SK-N-SH (cell line): Measurements from ENCODE around the gene TBL3. TPM values are rescaled to one million over a fixed set of nuclear protein-coding genes. Genes with fewer than 3 reads are reported as not detected.

Source experiments
- CTCF ChIA-PET: fragments of 300-600, 350-600 bp; formaldehyde crosslinking; extraction: SDS; loops from one replicate; lab custom pipeline; 2021; lab: Yijun Ruan, JAX
- POLR2A ChIA-PET: fragments of 350-600 bp; sonication (Branson Sonifier 250); formaldehyde crosslinking; extraction: SDS; loops from one replicate; lab custom pipeline; 2020; ENCODE audit warnings: antibody characterized with exemption, inconsistent platforms; lab: Yijun Ruan, JAX
- DNase-seq: peaks from one replicate; pipeline ENCODE4 v3.0.0; 2012
- H2AFZ ChIP-seq: fragments of 200-600 bp; sonication (generic); 2 replicates; pipeline ENCODE4 v1.8.1; 2016; ENCODE audit warnings: antibody characterized with exemption, mild to moderate bottlenecking, low read depth
- H3F3A ChIP-seq: fragments of 200-600 bp; sonication (generic); replicated peaks from 2 replicates; pipeline ENCODE3; 2016; ENCODE audit warnings: antibody characterized with exemption, mild to moderate bottlenecking; ENCODE audit not compliant: insufficient read depth
- H3K27ac ChIP-seq, 2 experiments: fragments of 200-500 bp in 1 of 2; fragments of 200-600 bp in 1 of 2; sonication (Bioruptor generic) in 1 of 2; sonication (generic), shearing (Covaris generic) in 1 of 2; 2 replicates each; pipeline versions ENCODE4 v1.5.1 to v1.6.1; 2014 to 2016; ENCODE audit warnings: low read depth in 2 of 2, inconsistent platforms in 1 of 2, low read length in 1 of 2, mild to moderate bottlenecking in 1 of 2, mixed read lengths in 1 of 2
- H3K27me3 ChIP-seq: fragments of 200-600 bp; sonication (generic), shearing (Covaris generic); 2 replicates; pipeline ENCODE4 v1.6.1; 2016; ENCODE audit warnings: mixed run types; ENCODE audit not compliant: insufficient read depth
- H3K36me3 ChIP-seq, 2 experiments: fragments of 200-500 bp in 1 of 2; fragments of 200-600 bp in 1 of 2; sonication (Bioruptor generic) in 1 of 2; sonication (generic) in 1 of 2; replicated peaks in 1 of 2; 2 replicates each; pipeline versions ENCODE3 to v1.5.1; 2014 to 2016; ENCODE audit warnings: low read length in 1 of 2, mild to moderate bottlenecking in 1 of 2; ENCODE audit not compliant: insufficient read depth in 2 of 2, control insufficient read depth in 1 of 2
- H3K4me1 ChIP-seq, 2 experiments: fragments of 200-500 bp in 1 of 2; fragments of 200-600 bp in 1 of 2; sonication (Bioruptor generic) in 1 of 2; sonication (generic), shearing (Covaris generic) in 1 of 2; 2 replicates each; pipeline versions ENCODE4 v1.5.1 to v1.6.1; 2014 to 2016; ENCODE audit warnings: low read depth in 1 of 2, low read length in 1 of 2, mixed run types in 1 of 2; ENCODE audit not compliant: insufficient read depth in 2 of 2, control insufficient read depth in 1 of 2
- H3K4me2 ChIP-seq: fragments of 200-600 bp; sonication (generic), shearing (Covaris generic); 2 replicates; pipeline ENCODE4 v1.6.1; 2017; ENCODE audit warnings: mixed run types
- H3K4me3 ChIP-seq, 2 experiments: fragments of 200-500 bp in 1 of 2; fragments of 200-600 bp in 1 of 2; sonication (Bioruptor generic) in 1 of 2; sonication (generic), shearing (Covaris generic) in 1 of 2; 2 replicates each; pipeline versions ENCODE4 v1.5.1 to v1.8.1; 2014 to 2016; ENCODE audit warnings: low read depth in 2 of 2, inconsistent platforms in 1 of 2, low read length in 1 of 2, mild to moderate bottlenecking in 1 of 2, mixed read lengths in 1 of 2, moderate library complexity in 1 of 2
- H3K79me2 ChIP-seq: fragments of 200-600 bp; sonication (generic); 2 replicates; pipeline ENCODE4 v1.8.1; 2017; ENCODE audit warnings: mild to moderate bottlenecking; ENCODE audit not compliant: insufficient read depth
- H3K9ac ChIP-seq: fragments of 200-600 bp; sonication (generic); 2 replicates; pipeline ENCODE4 v1.6.1; 2017; ENCODE audit warnings: mixed run types
- H3K9me2 ChIP-seq: fragments of 200-600 bp; sonication (generic); 2 replicates; pipeline ENCODE4 v1.6.1; 2017; ENCODE audit warnings: mixed run types
- H3K9me3 ChIP-seq: fragments of 200-600 bp; sonication (generic); 2 replicates; pipeline ENCODE4 v1.6.1; 2017; ENCODE audit warnings: mixed run types, mild to moderate bottlenecking, moderate library complexity
- H4K20me1 ChIP-seq: fragments of 200-600 bp; sonication (generic); 2 replicates; pipeline ENCODE4 v1.6.1; 2017; ENCODE audit warnings: mild to moderate bottlenecking, mixed run types; ENCODE audit not compliant: insufficient read depth
- CHD2 ChIP-seq: fragments of 150-350 bp; IDR thresholded peaks from 2 replicates; pipeline ENCODE4 v1.6.1; 2018; ENCODE audit warnings: low read length; ENCODE audit not compliant: partially characterized antibody
- FOSL2 ChIP-seq: IDR thresholded peaks from 2 replicates; pipeline ENCODE4 v1.4.0; 2012; ENCODE audit warnings: low read depth, mild to moderate bottlenecking, moderate library complexity, borderline replicate concordance
- FOXJ3 ChIP-seq: sonication (generic); formaldehyde crosslinking; IDR thresholded peaks from 2 replicates; pipeline ENCODE4 v1.5.1; 2020; ENCODE audit warnings: mild to moderate bottlenecking, missing genetic modification reagents
- FOXM1 ChIP-seq: IDR thresholded peaks from 2 replicates; pipeline ENCODE4 v1.4.0; 2012; ENCODE audit warnings: low read depth, mild to moderate bottlenecking
- GABPA ChIP-seq: IDR thresholded peaks from 2 replicates; pipeline ENCODE4 v1.4.0; 2012; ENCODE audit warnings: low read depth, mild to moderate bottlenecking
- MXI1 ChIP-seq: IDR thresholded peaks from 2 replicates; pipeline ENCODE4 v1.6.1; 2012; ENCODE audit warnings: mild to moderate bottlenecking, low read depth, low read length, improper control_type of control experiment
- NFIC ChIP-seq: IDR thresholded peaks from 2 replicates; pipeline ENCODE4 v1.4.0; 2012; ENCODE audit warnings: borderline replicate concordance
- POLR2AphosphoS5 ChIP-seq: IDR thresholded peaks from 2 replicates; pipeline ENCODE4 v1.6.1; 2012; ENCODE audit warnings: low read depth, low read length
- REST ChIP-seq: IDR thresholded peaks from 2 replicates; pipeline ENCODE4 v1.6.1; 2012; ENCODE audit warnings: mild to moderate bottlenecking, low read depth, low read length, moderate library complexity
- RFX5 ChIP-seq: IDR thresholded peaks from 2 replicates; pipeline ENCODE4 v1.6.1; 2012; ENCODE audit warnings: mild to moderate bottlenecking, improper control_type of control experiment, low read length
- SMC3 ChIP-seq: IDR thresholded peaks from 2 replicates; pipeline ENCODE4 v1.6.1; 2012; ENCODE audit warnings: low read depth, low read length, improper control_type of control experiment
- TCF12 ChIP-seq: IDR thresholded peaks from 2 replicates; pipeline ENCODE4 v1.4.0; 2012
- TEAD4 ChIP-seq: IDR thresholded peaks from 2 replicates; pipeline ENCODE4 v1.4.0; 2012; ENCODE audit warnings: mild to moderate bottlenecking, borderline replicate concordance; ENCODE audit not compliant: insufficient read depth
- ZBTB33 ChIP-seq: IDR thresholded peaks from 2 replicates; pipeline ENCODE4 v1.4.0; 2012; ENCODE audit warnings: low read depth, borderline replicate concordance
- WGBS: methylation state at CpG from one replicate; pipeline ENCODE4 v1.1.6; 2017; ENCODE audit warnings: low lambda C conversion rate; 5-methylcytosine and 5-hydroxymethylcytosine counted together
- polyA plus RNA-seq, 3 experiments: library from polyadenylated mRNA; depleted of rRNA; stranded (reverse); fragments of >200 nt; gene quantifications; 2 replicates each; pipeline ENCODE4 v1.2.3, GENCODE V29; 2012
- TF ChIP-seq, protein P1 (sequence below): fragments of 150-350 bp; IDR thresholded peaks from 2 replicates; pipeline ENCODE4 v1.6.1; 2016; ENCODE audit warnings: mild to moderate bottlenecking, low read depth, low read length

The TBL3 gene
- polyA plus RNA-seq, 1 of the 3 experiments (the other 2 are of a cell fraction): 37.1 TPM

DNA sequence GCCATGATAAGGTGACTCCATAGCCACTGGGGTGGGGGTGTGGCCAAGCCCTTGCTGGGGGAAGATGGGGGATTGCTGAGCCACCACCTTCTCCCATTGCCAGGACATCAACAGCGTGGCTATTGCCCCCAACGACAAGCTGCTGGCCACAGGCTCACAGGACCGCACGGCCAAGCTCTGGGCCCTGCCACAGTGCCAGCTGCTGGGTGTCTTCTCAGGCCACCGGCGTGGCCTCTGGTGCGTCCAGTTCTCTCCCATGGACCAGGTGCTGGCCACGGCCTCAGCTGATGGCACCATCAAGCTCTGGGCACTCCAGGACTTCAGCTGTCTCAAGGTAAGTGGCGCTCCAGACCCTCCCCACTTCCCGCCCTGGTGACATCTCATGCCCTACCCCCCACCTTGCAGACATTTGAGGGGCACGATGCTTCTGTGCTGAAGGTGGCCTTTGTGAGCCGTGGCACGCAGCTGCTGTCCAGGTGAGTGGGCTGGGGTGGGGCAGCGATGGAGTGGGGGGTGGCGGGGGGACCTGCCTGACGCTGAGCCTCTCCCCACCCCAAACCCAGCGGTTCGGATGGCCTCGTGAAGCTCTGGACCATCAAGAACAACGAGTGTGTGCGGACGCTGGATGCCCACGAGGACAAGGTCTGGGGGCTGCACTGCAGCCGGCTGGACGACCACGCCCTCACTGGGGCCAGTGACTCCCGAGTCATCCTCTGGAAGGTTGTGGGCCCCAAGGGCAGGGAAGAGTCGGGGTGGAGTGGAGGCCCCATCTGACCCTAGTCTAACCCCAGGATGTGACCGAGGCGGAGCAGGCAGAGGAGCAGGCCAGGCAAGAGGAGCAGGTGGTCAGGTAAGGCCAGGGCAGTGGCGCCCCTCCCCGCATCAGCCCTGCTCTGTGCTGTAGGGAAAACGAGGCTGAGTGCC lies 5.4 kb downstream of the TBL3 start:
- POLR2A ChIA-PET: interaction anchor here (0.6 kb wide), 1 partner anchor 13 kb away, joined by 4 read pairs; the partner anchor contains the start of gene RPS2
- no peaks in the 10 kb centered on the region for H3K27me3 ChIP-seq
- H3K9ac ChIP-seq: no peak overlapping the region
- TF ChIP-seq REST (no peak), CHD2 (no peak), MXI1 (no peak), FOXM1 (no peak), TEAD4 (no peak), RFX5 (no peak), NFIC (no peak), FOSL2 (no peak), SMC3 (no peak)
- TF ChIP-seq, protein P1, sequence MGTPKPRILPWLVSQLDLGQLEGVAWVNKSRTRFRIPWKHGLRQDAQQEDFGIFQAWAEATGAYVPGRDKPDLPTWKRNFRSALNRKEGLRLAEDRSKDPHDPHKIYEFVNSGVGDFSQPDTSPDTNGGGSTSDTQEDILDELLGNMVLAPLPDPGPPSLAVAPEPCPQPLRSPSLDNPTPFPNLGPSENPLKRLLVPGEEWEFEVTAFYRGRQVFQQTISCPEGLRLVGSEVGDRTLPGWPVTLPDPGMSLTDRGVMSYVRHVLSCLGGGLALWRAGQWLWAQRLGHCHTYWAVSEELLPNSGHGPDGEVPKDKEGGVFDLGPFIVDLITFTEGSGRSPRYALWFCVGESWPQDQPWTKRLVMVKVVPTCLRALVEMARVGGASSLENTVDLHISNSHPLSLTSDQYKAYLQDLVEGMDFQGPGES: no peak
- DNase-seq: no peak
- peaks cover 7% of the 10 kb centered on the region for H3F3A ChIP-seq
- no peak overlapping the region for H2AFZ ChIP-seq
- H3K4me1 ChIP-seq: peaks cover 0 to 10% of the 10 kb centered on the region in 2 experiments; a peak in 1 of 4 replicates
- no peak overlapping the region for H3K4me2 ChIP-seq
- no peaks in the 10 kb centered on the region for H3K9me3 ChIP-seq
- H3K27ac ChIP-seq: no peak overlapping the region
- CTCF ChIA-PET: interaction anchor here (1.3 kb wide), 1 partner anchor 9 kb away, joined by 3 read pairs; no protein-coding TSS in a partner anchor
- H4K20me1 ChIP-seq: no peaks in the 10 kb centered on the region
- H3K4me3 ChIP-seq: no peak overlapping the region
- H3K79me2 ChIP-seq: peaks cover 20% of the 10 kb centered on the region
- H3K36me3 ChIP-seq: peaks cover 7 to 49% of the 10 kb centered on the region in 2 experiments
- H3K9me2 ChIP-seq: no peaks in the 10 kb centered on the region
- WGBS: 91% methylated on average over 28 of the region's 33 CpGs

GRCh38 chr16:1977875-1978268 lies 6.0 kb downstream of the TBL3 start:
- H3K79me2 ChIP-seq: peaks cover 13% of the 10 kb centered on the region
- POLR2A ChIA-PET: no interaction called here
- CTCF ChIA-PET: no interaction called here
- no peak overlapping the region for H3K9ac ChIP-seq
- H3K4me1 ChIP-seq: peaks cover 0 to 5% of the 10 kb centered on the region in 2 experiments; a peak in 1 of 4 replicates
- no peaks in the 10 kb centered on the region for H3K9me2 ChIP-seq
- H2AFZ ChIP-seq: no peak overlapping the region
- no peak overlapping the region for H3K4me2 ChIP-seq
- H3K27me3 ChIP-seq: no peaks in the 10 kb centered on the region
- no peak overlapping the region for H3K4me3 ChIP-seq
- H3F3A ChIP-seq: peaks cover 7% of the 10 kb centered on the region
- WGBS: no CpG with 5 or more reads among the region's 18 CpGs
- TF ChIP-seq GABPA: no peak
- TF ChIP-seq ZBTB33: no peak
- TF ChIP-seq SMC3: no peak
- no peak for TF ChIP-seq TCF12
- TF ChIP-seq POLR2AphosphoS5: no peak
- no peak for TF ChIP-seq FOXJ3 (CRISPR knock-in tag)
- H3K27ac ChIP-seq: no peak overlapping the region
- H4K20me1 ChIP-seq: no peaks in the 10 kb centered on the region
- no peaks in the 10 kb centered on the region for H3K9me3 ChIP-seq
- DNase-seq: no peak
- peaks cover 7 to 49% of the 10 kb centered on the region in 2 experiments for H3K36me3 ChIP-seq
